Astrocyte (in vitro differentiated cells and primary cell): ENCODE data around the gene RPS29. TPM values are rescaled to one million over a fixed set of nuclear protein-coding genes. Genes with fewer than 3 reads are reported as not detected.

Source experiments
- DNase-seq: peaks from one replicate; pipeline ENCODE4 v3.0.0-alpha.2; 2010; ENCODE audit warnings: low read depth
- FAIRE-seq: peaks from 2 replicates; lab custom pipeline; 2011; peaks lifted over from hg19 to GRCh38; lab: Jason Lieb, UNC
- H2AFZ ChIP-seq: 2 replicates; pipeline ENCODE4 v1.6.0; 2012; ENCODE audit warnings: low read depth, low read length, inconsistent platforms
- H3K27ac ChIP-seq: 2 replicates; pipeline ENCODE4 v1.5.1; 2011; ENCODE audit warnings: low read depth, low read length, inconsistent platforms
- H3K27me3 ChIP-seq: 2 replicates; pipeline ENCODE4 v1.6.0; 2011; ENCODE audit warnings: low read length, inconsistent platforms; ENCODE audit not compliant: insufficient read depth
- H3K36me3 ChIP-seq: 2 replicates; pipeline ENCODE4 v1.5.1; 2011; ENCODE audit warnings: low read length, inconsistent platforms; ENCODE audit not compliant: insufficient read depth
- H3K4me1 ChIP-seq: 2 replicates; pipeline ENCODE4 v1.5.1; 2011; ENCODE audit warnings: low read length, inconsistent platforms; ENCODE audit not compliant: insufficient read depth
- H3K4me2 ChIP-seq: 2 replicates; pipeline ENCODE4 v1.6.0; 2012; ENCODE audit warnings: low read length, inconsistent platforms
- H3K4me3 ChIP-seq: 2 replicates; pipeline ENCODE4 v1.5.1; 2011; ENCODE audit warnings: low read depth, mild to moderate bottlenecking, low read length, inconsistent platforms; ENCODE audit not compliant: insufficient read depth
- H3K79me2 ChIP-seq: 2 replicates; pipeline ENCODE4 v1.6.0; 2012; ENCODE audit warnings: mild to moderate bottlenecking, low read length, inconsistent platforms; ENCODE audit not compliant: insufficient read depth
- H3K9ac ChIP-seq: 2 replicates; pipeline ENCODE4 v1.6.0; 2012; ENCODE audit warnings: mild to moderate bottlenecking, low read length, inconsistent platforms
- H3K9me3 ChIP-seq: 2 replicates; pipeline ENCODE4 v1.5.1; 2012; ENCODE audit warnings: low read depth, mild to moderate bottlenecking, low read length, inconsistent platforms; ENCODE audit not compliant: insufficient read depth
- H4K20me1 ChIP-seq: 2 replicates; pipeline ENCODE4 v1.6.0; 2012; ENCODE audit warnings: low read length, inconsistent platforms; ENCODE audit not compliant: insufficient read depth
- H3K27ac Mint-ChIP-seq: one replicate; pipeline ENCODE4 v1.8.0; 2021; ENCODE audit warnings: mild to moderate bottlenecking, mixed read lengths; ENCODE audit not compliant: unreplicated experiment
- H3K27me3 Mint-ChIP-seq: one replicate; pipeline ENCODE4 v1.8.0; 2021; ENCODE audit warnings: low read depth, mixed read lengths; ENCODE audit not compliant: unreplicated experiment
- H3K36me3 Mint-ChIP-seq: one replicate; pipeline ENCODE4 v1.8.0; 2021; ENCODE audit warnings: low read depth, mixed read lengths; ENCODE audit not compliant: unreplicated experiment
- H3K4me1 Mint-ChIP-seq: one replicate; pipeline ENCODE4 v1.8.0; 2021; ENCODE audit warnings: low read depth, mixed read lengths; ENCODE audit not compliant: unreplicated experiment
- H3K4me3 Mint-ChIP-seq: one replicate; pipeline ENCODE4 v1.8.0; 2021; ENCODE audit warnings: mild to moderate bottlenecking, moderate library complexity, mixed read lengths; ENCODE audit not compliant: unreplicated experiment
- H3K9me3 Mint-ChIP-seq: one replicate; pipeline ENCODE4 v1.8.0; 2021; ENCODE audit warnings: mild to moderate bottlenecking, mixed read lengths; ENCODE audit not compliant: unreplicated experiment
- CTCF ChIP-seq: IDR thresholded peaks from 2 replicates; pipeline ENCODE4 v1.5.1; 2011; ENCODE audit warnings: low read depth, mild to moderate bottlenecking, inconsistent platforms, low read length, moderate library complexity; ENCODE audit not compliant: insufficient read depth
- EZH2 ChIP-seq: IDR thresholded peaks from 2 replicates; pipeline ENCODE4 v1.6.1; 2012; ENCODE audit warnings: mild to moderate bottlenecking, low read length, inconsistent platforms; ENCODE audit not compliant: insufficient read depth
- total RNA-seq: library from RNA; stranded (reverse); gene quantifications from 2 replicates; pipeline ENCODE4 v1.2.1, GENCODE V29; 2021

RPS29 gene
- total RNA-seq, 1 donor from 2014 or later = 1,231 TPM

- Mint-ChIP-seq H3K9me3 (peaks cover 2% of the 10 kb centered on the region), H3K4me1 (peaks cover 36% of the 10 kb centered on the region), H3K27me3 (no peaks in the 10 kb centered on the region), H3K4me3 (peak overlapping the region; percentile 93), H3K36me3 (peaks cover 22% of the 10 kb centered on the region), H3K27ac (peak overlapping the region; percentile 97)
- Histone ChIP-seq H3K9ac (peak overlapping the region; percentile 97), H3K36me3 (peaks cover 24% of the 10 kb centered on the region), H3K79me2 (peaks cover 71% of the 10 kb centered on the region), H3K4me3 (peak overlapping the region; percentile 97), H3K9me3 (no peaks in the 10 kb centered on the region), H3K4me1 (peaks cover 8% of the 10 kb centered on the region), H3K27ac (no peak overlapping the region), H3K27me3 (no peaks in the 10 kb centered on the region), H3K4me2 (peak overlapping the region; percentile 85), H4K20me1 (peaks cover 70% of the 10 kb centered on the region), H2AFZ (no peak overlapping the region)
- TF ChIP-seq EZH2 = no peak
- no peak for TF ChIP-seq CTCF
- DNase-seq (no peak), FAIRE-seq (no peak)
Observed at GRCh38 chr14:49583629-49584028, 2.6 kb downstream of the RPS29 start.

- DNase-seq = no peak
- Histone ChIP-seq H2AFZ (no peak overlapping the region), H3K27me3 (no peaks in the 10 kb centered on the region), H3K36me3 (peaks cover 30% of the 10 kb centered on the region), H3K9ac (no peak overlapping the region), H3K9me3 (no peaks in the 10 kb centered on the region), H3K4me3 (no peak overlapping the region), H3K4me1 (peaks cover 8% of the 10 kb centered on the region), H3K4me2 (peak overlapping the region; percentile 6), H3K27ac (no peak overlapping the region), H3K79me2 (peaks cover 71% of the 10 kb centered on the region), H4K20me1 (peaks cover 78% of the 10 kb centered on the region)
- TF ChIP-seq CTCF (no peak), EZH2 (no peak)
- H3K27ac Mint-ChIP-seq = peak overlapping the region; percentile 50
- FAIRE-seq = no peak
- peaks cover 2% of the 10 kb centered on the region for H3K9me3 Mint-ChIP-seq
- H3K36me3 Mint-ChIP-seq = peaks cover 26% of the 10 kb centered on the region
- H3K4me3 Mint-ChIP-seq = peak overlapping the region; percentile 93
- peaks cover 37% of the 10 kb centered on the region for H3K4me1 Mint-ChIP-seq
- no peaks in the 10 kb centered on the region for H3K27me3 Mint-ChIP-seq
Observed at GRCh38 chr14:49582113-49582977, 3.8 kb downstream of the RPS29 start.
